ENCODE measurements around the gene CHGA. TPM values are rescaled to one million over a fixed set of nuclear protein-coding genes. Genes with fewer than 3 reads are reported as not detected.

The CHGA gene
- total RNA-seq, 1 experiment from 2014 or later, result not detected

DNA sequence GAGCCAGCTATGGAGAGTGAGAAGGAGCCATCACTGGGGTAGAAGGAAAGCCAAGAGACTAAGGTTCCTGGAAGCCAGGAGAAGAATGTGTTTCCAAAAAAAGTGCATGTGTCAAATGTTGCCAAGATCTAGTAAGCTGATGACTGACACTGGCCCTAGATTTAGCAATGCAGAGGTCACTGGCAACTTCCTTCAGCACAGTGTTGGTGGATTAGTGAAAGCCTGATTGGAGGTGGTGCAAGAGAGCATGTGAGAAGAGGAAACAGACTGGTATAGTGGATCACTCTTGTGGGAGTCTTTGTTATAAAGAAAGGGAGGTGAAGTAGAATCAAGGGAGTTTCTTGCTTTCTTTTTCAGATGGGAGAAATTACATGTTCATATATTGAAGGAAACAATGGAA lies 34.1 kb upstream of the CHGA start:
- intact Hi-C loops (cut with micrococcal nuclease), result no loop called here
- POLR2A ChIA-PET, result no interaction called here

DNA sequence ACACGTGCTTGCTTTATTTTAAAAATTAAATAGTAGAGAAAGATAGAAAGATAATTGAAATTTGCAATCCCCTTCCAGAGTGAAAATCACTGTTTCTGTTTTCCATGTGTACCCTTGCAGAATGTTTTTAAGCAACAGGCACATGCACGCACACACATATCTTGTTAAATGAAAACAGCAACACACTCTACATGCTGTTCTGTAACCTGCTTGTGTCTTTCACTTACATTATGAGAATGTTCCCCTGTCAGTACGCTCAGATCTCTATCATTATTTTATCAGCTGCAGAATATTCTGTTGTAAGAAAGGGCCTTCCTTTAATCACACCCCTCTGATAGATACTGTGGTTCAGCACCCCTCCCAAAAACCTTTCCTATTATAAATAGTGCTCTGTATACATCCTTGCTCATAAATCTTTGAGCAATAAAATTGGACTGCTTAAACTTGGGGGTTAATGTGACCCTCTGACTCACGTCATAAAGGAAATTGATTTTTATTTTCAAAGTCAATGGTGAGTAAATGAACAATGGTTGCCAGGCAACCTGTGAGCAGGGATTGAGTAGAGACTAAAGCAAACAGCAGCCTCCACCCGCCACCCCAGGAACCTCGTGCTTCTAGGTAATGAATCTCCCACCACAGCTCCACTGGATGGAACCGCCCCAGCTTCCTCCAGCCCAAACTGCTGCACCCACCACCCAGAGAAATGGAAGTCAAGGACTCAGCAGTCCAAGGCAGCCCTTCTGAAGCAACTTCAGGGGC lies 31.9 kb upstream of the CHGA start:
- no peak overlapping the region for H3K4me3 ChIP-seq (replicated peaks in 1 of 2; ENCODE audit: low read depth in 1 of 2, low read length in 2 of 2)
- BruUV-seq (replicated peaks), result no TSS peak
- intact Hi-C loops (cut with micrococcal nuclease), result no loop called here
- H3K9me2 ChIP-seq (ENCODE audit: insufficient read depth), result no peaks in the 10 kb centered on the region
- H3K4me1 ChIP-seq (ENCODE audit: control insufficient read depth in 1 of 2, insufficient read depth in 2 of 2, low read length in 2 of 2), result no peaks in the 10 kb centered on the region
- no peak for DNase-seq (ENCODE audit: low read depth, low spot score)
- H3K27ac ChIP-seq (ENCODE audit: low read depth, low read length), result no peak overlapping the region
- POLR2A ChIA-PET, result no interaction called here
- no peak overlapping the region for H2AFZ ChIP-seq (ENCODE audit: low read depth, low read length, poor library complexity, severe bottlenecking)
- CTCF ChIA-PET, result no interaction called here
- peaks cover 3 to 10% of the 10 kb centered on the region in 2 experiments; a peak in 2 of 4 replicates for H3K9me3 ChIP-seq (ENCODE audit: control insufficient read depth in 1 of 2, insufficient read depth in 1 of 2, low read depth in 1 of 2, low read length in 2 of 2)
- no peaks in the 10 kb centered on the region for H3K36me3 ChIP-seq (ENCODE audit: control insufficient read depth in 1 of 2, insufficient read depth in 2 of 2, low read length in 2 of 2)
- no peaks in the 10 kb centered on the region for H4K20me1 ChIP-seq (ENCODE audit: insufficient read depth)
- H3K27me3 ChIP-seq (ENCODE audit: insufficient read depth, low read length), result peaks cover 13% of the 10 kb centered on the region
- H3K9ac ChIP-seq (ENCODE audit: low read length), result no peak overlapping the region
- H3K79me2 ChIP-seq (ENCODE audit: insufficient read depth, low read length), result no peaks in the 10 kb centered on the region
- RAD21 ChIA-PET (ENCODE audit: low non-redundant PET in 1 of 2, low total read pairs in 2 of 2, uncharacterized antibody in 2 of 2, unreplicated experiment in 2 of 2), result no interaction called here
- no peak overlapping the region for H3K4me2 ChIP-seq (ENCODE audit: low read length)
- ATAC-seq, result no peak
- no peak for TF ChIP-seq CEBPB (IDR thresholded peaks at IDR 0.05; ENCODE audit: low read depth)
- no peak for TF ChIP-seq FOSL1 (IDR thresholded peaks at IDR 0.05; ENCODE audit: low read depth)
- TF ChIP-seq POLR2AphosphoS5 (IDR thresholded peaks at IDR 0.05; ENCODE audit: low read depth, low read length), result no peak
- TF ChIP-seq RAD21 (IDR thresholded peaks at IDR 0.05; ENCODE audit: low read depth), result no peak
- no peak for TF ChIP-seq ZFX (IDR thresholded peaks at IDR 0.05)
- TF ChIP-seq POLR2A (IDR thresholded peaks at IDR 0.05; ENCODE audit: borderline replicate concordance, extremely low read depth, insufficient read depth, insufficient read length), result no peak
- TF ChIP-seq ZNF274 (IDR thresholded peaks at IDR 0.05; ENCODE audit: low read depth, low read length), result no peak
- no peak for TF ChIP-seq EZH2phosphoT487 (IDR thresholded peaks at IDR 0.05; ENCODE audit: borderline replicate concordance)
- no peak for TF ChIP-seq EZH2 (IDR thresholded peaks at IDR 0.05)
- no peak for TF ChIP-seq CBX3 (IDR thresholded peaks at IDR 0.05; ENCODE audit: low read depth)
- TF ChIP-seq, protein P1, sequence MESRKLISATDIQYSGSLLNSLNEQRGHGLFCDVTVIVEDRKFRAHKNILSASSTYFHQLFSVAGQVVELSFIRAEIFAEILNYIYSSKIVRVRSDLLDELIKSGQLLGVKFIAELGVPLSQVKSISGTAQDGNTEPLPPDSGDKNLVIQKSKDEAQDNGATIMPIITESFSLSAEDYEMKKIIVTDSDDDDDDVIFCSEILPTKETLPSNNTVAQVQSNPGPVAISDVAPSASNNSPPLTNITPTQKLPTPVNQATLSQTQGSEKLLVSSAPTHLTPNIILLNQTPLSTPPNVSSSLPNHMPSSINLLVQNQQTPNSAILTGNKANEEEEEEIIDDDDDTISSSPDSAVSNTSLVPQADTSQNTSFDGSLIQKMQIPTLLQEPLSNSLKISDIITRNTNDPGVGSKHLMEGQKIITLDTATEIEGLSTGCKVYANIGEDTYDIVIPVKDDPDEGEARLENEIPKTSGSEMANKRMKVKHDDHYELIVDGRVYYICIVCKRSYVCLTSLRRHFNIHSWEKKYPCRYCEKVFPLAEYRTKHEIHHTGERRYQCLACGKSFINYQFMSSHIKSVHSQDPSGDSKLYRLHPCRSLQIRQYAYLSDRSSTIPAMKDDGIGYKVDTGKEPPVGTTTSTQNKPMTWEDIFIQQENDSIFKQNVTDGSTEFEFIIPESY (IDR thresholded peaks at IDR 0.05; ENCODE audit: extremely low read depth, insufficient replicate concordance, low read length), result no peak
- TF ChIP-seq EGR1 (IDR thresholded peaks at IDR 0.05; ENCODE audit: low read depth), result no peak
- TF ChIP-seq JUND (IDR thresholded peaks at IDR 0.05), result no peak
- TF ChIP-seq, protein P2, sequence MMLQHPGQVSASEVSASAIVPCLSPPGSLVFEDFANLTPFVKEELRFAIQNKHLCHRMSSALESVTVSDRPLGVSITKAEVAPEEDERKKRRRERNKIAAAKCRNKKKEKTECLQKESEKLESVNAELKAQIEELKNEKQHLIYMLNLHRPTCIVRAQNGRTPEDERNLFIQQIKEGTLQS (IDR thresholded peaks at IDR 0.05), result no peak
- TF ChIP-seq SP1 (IDR thresholded peaks at IDR 0.05; ENCODE audit: low read depth), result no peak
- TF ChIP-seq, protein P3, sequence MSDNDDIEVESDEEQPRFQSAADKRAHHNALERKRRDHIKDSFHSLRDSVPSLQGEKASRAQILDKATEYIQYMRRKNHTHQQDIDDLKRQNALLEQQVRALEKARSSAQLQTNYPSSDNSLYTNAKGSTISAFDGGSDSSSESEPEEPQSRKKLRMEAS (IDR thresholded peaks at IDR 0.05), result no peak
- no peak for TF ChIP-seq SRF (IDR thresholded peaks at IDR 0.05; ENCODE audit: low read depth)
- TF ChIP-seq ELF1 (IDR thresholded peaks at IDR 0.05; ENCODE audit: borderline replicate concordance, low read depth), result no peak

More for the DNA sequence above, 34.1 kb upstream of the CHGA start:
- Histone ChIP-seq H3K79me2 (ENCODE audit: insufficient read depth, low read length) (no peaks in the 10 kb centered on the region), H3K9me2 (ENCODE audit: insufficient read depth) (no peaks in the 10 kb centered on the region), H3K4me3 (replicated peaks in 1 of 2; ENCODE audit: low read depth in 1 of 2, low read length in 2 of 2) (no peak overlapping the region), H3K36me3 (ENCODE audit: control insufficient read depth in 1 of 2, insufficient read depth in 2 of 2, low read length in 2 of 2) (no peaks in the 10 kb centered on the region), H3K4me1 (ENCODE audit: control insufficient read depth in 1 of 2, insufficient read depth in 2 of 2, low read length in 2 of 2) (no peaks in the 10 kb centered on the region), H3K27ac (ENCODE audit: low read depth, low read length) (no peak overlapping the region), H3K9ac (ENCODE audit: low read length) (no peak overlapping the region), H3K27me3 (ENCODE audit: insufficient read depth, low read length) (peaks cover 17% of the 10 kb centered on the region), H4K20me1 (ENCODE audit: insufficient read depth) (no peaks in the 10 kb centered on the region), H2AFZ (ENCODE audit: low read depth, low read length, poor library complexity, severe bottlenecking) (no peak overlapping the region), H3K4me2 (ENCODE audit: low read length) (no peak overlapping the region), H3K9me3 (ENCODE audit: control insufficient read depth in 1 of 2, insufficient read depth in 1 of 2, low read depth in 1 of 2, low read length in 2 of 2) (peaks cover 3 to 10% of the 10 kb centered on the region in 2 experiments; a peak in 2 of 4 replicates)
- CTCF ChIA-PET, result no interaction called here
- no peak for DNase-seq (ENCODE audit: low read depth, low spot score)
- no peak for TF ChIP-seq TCF7L2 (IDR thresholded peaks at IDR 0.05; ENCODE audit: borderline replicate concordance, extremely low read depth, insufficient read depth, insufficient read length)
- no peak for TF ChIP-seq FOSL1 (IDR thresholded peaks at IDR 0.05; ENCODE audit: low read depth)
- TF ChIP-seq EZH2 (IDR thresholded peaks at IDR 0.05), result no peak
- TF ChIP-seq POLR2AphosphoS5 (IDR thresholded peaks at IDR 0.05; ENCODE audit: low read depth, low read length), result no peak
- TF ChIP-seq EGR1 (IDR thresholded peaks at IDR 0.05; ENCODE audit: low read depth), result no peak
- TF ChIP-seq ZFX (IDR thresholded peaks at IDR 0.05), result no peak
- TF ChIP-seq JUND (IDR thresholded peaks at IDR 0.05), result no peak
- TF ChIP-seq, protein P3 (IDR thresholded peaks at IDR 0.05), result no peak
- RAD21 ChIA-PET (ENCODE audit: low non-redundant PET in 1 of 2, low total read pairs in 2 of 2, uncharacterized antibody in 2 of 2, unreplicated experiment in 2 of 2), result no interaction called here
- no TSS peak for BruUV-seq (replicated peaks)
- ATAC-seq, result no peak

All from HCT116 (cell line).